Right hindlimb (tissue), 1 donor: ENCODE measurements around the gene INIP.

ENCODE experiments used
- DNase-seq: peaks from one replicate; pipeline ENCODE4 v3.0.0-alpha.2; 2018

Gene INIP

DNA sequence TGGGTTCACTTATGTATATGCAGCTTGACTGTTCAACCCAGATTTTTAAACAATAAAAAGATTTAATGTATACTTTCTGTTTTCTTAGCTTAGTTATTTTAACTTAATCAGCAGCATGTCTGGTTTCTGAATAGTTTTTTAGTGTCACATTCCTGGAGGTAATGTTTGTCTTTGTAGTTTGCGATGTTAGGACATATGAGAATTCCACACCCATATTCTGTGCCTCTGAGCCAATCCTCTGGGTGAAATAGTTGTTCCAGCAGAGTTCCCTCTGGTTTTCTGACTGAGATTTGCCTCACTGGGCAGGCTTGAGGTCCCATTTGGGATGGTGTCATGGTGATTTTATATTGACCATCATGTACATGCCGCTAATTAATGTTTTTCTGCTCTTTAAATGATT, 48.6 kb downstream of the INIP start:
- no peak for DNase-seq

GRCh38 chr9:112665347-112665746, 52.6 kb downstream of the INIP start:
- DNase-seq = no peak

- no peak for DNase-seq
Observed at GRCh38 chr9:112664531-112664930, 53.4 kb downstream of the INIP start.

GRCh38 chr9:112663681-112664080, 54.2 kb downstream of the INIP start:
- no peak for DNase-seq

DNA sequence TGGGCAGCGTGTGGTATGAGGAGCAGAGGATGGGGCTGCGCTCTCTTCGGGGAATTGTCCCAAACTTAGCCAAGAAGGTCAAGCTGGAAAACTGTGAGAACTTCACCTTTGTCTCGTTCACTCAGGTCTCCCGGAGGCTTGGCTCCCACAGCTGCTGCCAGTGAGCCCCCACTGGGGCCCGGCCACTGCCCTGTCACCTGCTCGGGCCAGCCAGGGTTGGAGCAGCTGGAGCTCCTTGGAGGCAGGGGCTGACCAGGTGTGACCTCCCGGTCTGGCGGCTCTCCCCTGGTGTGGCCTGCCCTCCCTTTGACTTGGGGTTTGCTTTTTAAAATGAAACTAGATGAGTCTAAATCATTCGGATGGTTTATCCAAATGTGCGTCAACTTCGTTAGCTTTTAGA, 58.0 kb downstream of the INIP start:
- DNase-seq = no peak

- DNase-seq = no peak
Observed at GRCh38 chr9:112655668-112656067, 62.2 kb downstream of the INIP start.

- DNase-seq = no peak
Observed at GRCh38 chr9:112654282-112654681, 63.6 kb downstream of the INIP start.

DNA sequence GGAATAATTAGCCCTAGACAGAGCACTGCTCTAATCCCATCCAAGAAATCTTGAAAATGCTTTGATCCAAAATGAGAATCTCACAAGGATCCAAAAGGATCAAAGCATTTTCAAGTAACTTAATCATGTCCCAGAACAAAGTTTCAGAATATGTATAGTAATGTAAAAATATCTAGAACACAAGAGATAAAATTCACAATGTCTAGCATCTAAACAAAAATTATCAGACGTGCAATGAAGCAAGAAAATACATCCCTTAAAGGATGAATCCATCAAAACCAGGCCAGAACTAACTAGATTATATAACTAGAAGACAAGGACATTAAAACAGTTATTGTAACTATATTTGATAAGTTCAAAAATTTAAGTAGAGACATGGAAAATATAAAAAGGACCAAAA, 69.3 kb downstream of the INIP start:
- DNase-seq = no peak

- DNase-seq = no peak
Observed at GRCh38 chr9:112647596-112647995, 70.3 kb downstream of the INIP start.

GRCh38 chr9:112642126-112642525, 75.8 kb downstream of the INIP start:
- no peak for DNase-seq

GRCh38 chr9:112640311-112640710, 77.6 kb downstream of the INIP start:
- DNase-seq = no peak
